Stimulated activated CD8-positive, alpha-beta memory T cell treated with anti-CD3 and anti-CD28 coated beads, Interleukin-7, amount 100 ng/mL, for 48 hours (primary cell): ENCODE measurements around the gene CEP89.
"Not testable (repeated sequence)": the region's sequence is repeated elsewhere in the genome, so short reads cannot be mapped to it uniquely, and the experiment has no call there.

Source experiments
- DNase-seq, 2 donors: peaks; one replicate each; pipeline ENCODE4 v3.0.0-alpha.2; 2020; ENCODE audit warnings: low read depth in 1 of 2; ENCODE audit errors: extremely low read depth in 1 of 2

CEP89 gene

GRCh38 chr19:32848035-32848434, 123.7 kb downstream of the CEP89 start:
- DNase-seq = not testable (repeated sequence)

DNA sequence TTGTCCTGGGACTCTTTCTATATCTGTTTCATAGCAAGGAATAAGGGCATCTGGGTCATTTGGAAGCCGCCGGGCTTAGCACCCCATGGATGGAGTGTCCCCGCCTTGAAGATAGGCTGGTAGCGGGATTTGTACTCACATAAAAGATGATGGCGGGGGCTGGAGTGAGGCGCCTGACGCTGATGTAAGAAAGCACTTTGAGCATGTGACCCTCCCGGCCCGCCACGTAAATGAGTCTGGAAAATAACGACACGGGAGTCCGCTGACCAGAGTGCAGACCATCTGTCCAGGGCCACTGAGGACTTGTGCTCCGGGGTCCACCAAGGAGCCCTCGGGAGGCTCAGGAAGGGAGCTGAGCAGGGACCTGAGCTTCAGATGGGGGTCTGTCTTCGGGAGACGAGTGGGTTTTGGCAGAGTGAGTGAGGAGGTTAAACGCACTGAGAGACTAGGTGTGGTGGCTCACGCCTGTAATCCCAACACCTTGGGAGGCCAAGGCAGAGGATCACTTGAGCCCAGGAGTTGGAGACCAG, 128.0 kb downstream of the CEP89 start:
- no peak for DNase-seq

GRCh38 chr19:32842061-32842460, 129.7 kb downstream of the CEP89 start:
- DNase-seq = no peak

- DNase-seq = no peak
Observed at GRCh38 chr19:32837531-32837930, 134.2 kb downstream of the CEP89 start.

- DNase-seq = not testable (repeated sequence)
Observed at GRCh38 chr19:32833388-32833787, 138.4 kb downstream of the CEP89 start.

GRCh38 chr19:32832825-32833224, 138.9 kb downstream of the CEP89 start:
- DNase-seq = not testable (repeated sequence)

GRCh38 chr19:32832094-32832493, 139.7 kb downstream of the CEP89 start:
- not testable (repeated sequence) for DNase-seq

- no peak for DNase-seq
Observed at GRCh38 chr19:32831611-32832010, 140.1 kb downstream of the CEP89 start.

GRCh38 chr19:32830231-32831014, 141.3 kb downstream of the CEP89 start:
- DNase-seq = no peak

DNA sequence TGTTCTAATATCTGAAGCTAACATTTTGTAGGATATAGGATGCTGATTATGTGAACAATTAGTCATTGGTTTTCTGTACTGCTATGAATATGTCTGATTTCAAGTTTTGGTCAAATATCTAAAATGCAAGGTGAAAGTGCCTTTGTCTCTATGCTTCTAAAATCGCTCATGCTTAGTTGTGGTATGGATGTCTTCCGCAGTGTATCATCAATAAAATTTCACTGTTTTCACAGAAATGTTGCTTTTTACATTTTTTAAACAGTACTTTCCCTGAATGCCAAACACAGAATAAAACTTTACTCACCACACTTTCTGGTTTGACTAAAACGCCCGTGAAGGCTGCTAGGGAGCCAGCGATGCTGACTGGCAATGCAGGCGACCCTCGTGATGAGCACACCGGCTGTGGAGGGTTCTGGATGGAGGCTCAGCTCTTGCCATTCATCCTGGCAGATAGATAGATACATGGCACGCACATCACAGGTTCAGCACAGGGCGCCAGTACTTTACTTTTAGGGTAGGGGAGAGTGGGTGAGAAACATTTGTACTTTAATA, 142.3 kb downstream of the CEP89 start:
- DNase-seq = no peak

GRCh38 chr19:32828643-32829344, 143.0 kb downstream of the CEP89 start:
- DNase-seq = no peak

DNA sequence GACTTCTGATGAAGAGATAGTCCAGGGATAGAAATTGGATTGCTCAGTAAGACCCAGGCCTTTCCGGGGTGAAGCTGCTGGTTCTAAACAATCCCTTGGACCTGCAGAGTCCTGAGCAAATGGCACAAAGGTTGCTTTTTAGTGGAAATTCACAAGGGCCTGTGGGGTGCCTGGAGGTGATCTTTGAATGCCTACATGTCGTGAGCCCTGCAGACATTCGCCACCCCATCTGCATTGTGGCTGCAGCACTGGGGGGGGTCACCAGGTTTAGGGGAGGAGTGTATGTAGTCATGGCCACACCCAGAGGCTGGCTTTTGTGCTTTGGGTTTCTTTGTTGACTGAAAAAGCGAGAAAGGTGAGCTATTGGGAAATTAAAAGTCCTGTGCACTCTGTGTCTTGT, 143.6 kb downstream of the CEP89 start:
- no peak for DNase-seq
